GM19395 (cell line): ENCODE measurements around the gene ZSCAN5B.
"Not testable (repeated sequence)": the region's sequence is repeated elsewhere in the genome, so short reads cannot be mapped to it uniquely, and the experiment has no call there.

Source experiments
- ATAC-seq: cut with Tn5 transposase; IDR thresholded peaks from one replicate; pipeline ENCODE4 v1.9.1; 2021; ENCODE audit warnings: mild to moderate bottlenecking, moderate library complexity; ENCODE audit not compliant: unreplicated experiment

Gene ZSCAN5B

GRCh38 chr19:56197646-56198045, at the start of gene ZSCAN5B:
Gene ZSCAN5B (minus strand): TSS chr19:56197783. CDS start chr19:56193052, 4,731 bp downstream.
- not testable (repeated sequence) for ATAC-seq

- ATAC-seq, result not testable (repeated sequence)
Measured at GRCh38 chr19:56245764-56246163, 48.2 kb upstream of the ZSCAN5B start.

GRCh38 chr19:56245121-56245740, 47.6 kb upstream of the ZSCAN5B start:
- no peak for ATAC-seq

- no peak for ATAC-seq
Measured at GRCh38 chr19:56223481-56223880, 25.9 kb upstream of the ZSCAN5B start.

- ATAC-seq, result no peak
Measured at GRCh38 chr19:56222901-56223300, 25.3 kb upstream of the ZSCAN5B start.

GRCh38 chr19:56221851-56222250, 24.3 kb upstream of the ZSCAN5B start:
- no peak for ATAC-seq

- not testable (repeated sequence) for ATAC-seq
Measured at GRCh38 chr19:56221442-56221841, 23.9 kb upstream of the ZSCAN5B start.

- ATAC-seq, result no peak
Measured at GRCh38 chr19:56218961-56219360, 21.4 kb upstream of the ZSCAN5B start.

GRCh38 chr19:56217039-56217949, 19.7 kb upstream of the ZSCAN5B start:
- ATAC-seq, result no peak

- ATAC-seq, result no peak
Measured at GRCh38 chr19:56211718-56212117, 14.1 kb upstream of the ZSCAN5B start.

GRCh38 chr19:56210036-56210435, 12.5 kb upstream of the ZSCAN5B start:
- ATAC-seq, result not testable (repeated sequence)

GRCh38 chr19:56209091-56209490, 11.5 kb upstream of the ZSCAN5B start:
- no peak for ATAC-seq

- ATAC-seq, result not testable (repeated sequence)
Measured at GRCh38 chr19:56207581-56207980, 10.0 kb upstream of the ZSCAN5B start.

- ATAC-seq, result no peak
Measured at GRCh38 chr19:56201973-56202372, 4.4 kb upstream of the ZSCAN5B start, which contains the start of gene ZSCAN5C. Gene ZSCAN5C (plus strand): TSS chr19:56202273. CDS start chr19:56205914, 3,641 bp downstream.

GRCh38 chr19:56199687-56200086, 2.1 kb upstream of the ZSCAN5B start:
- no peak for ATAC-seq

GRCh38 chr19:56193981-56194640, 3.5 kb downstream of the ZSCAN5B start:
- no peak for ATAC-seq

GRCh38 chr19:56191711-56192110, 5.9 kb downstream of the ZSCAN5B start:
- no peak for ATAC-seq

- no peak for ATAC-seq
Measured at GRCh38 chr19:56191115-56191514, 6.5 kb downstream of the ZSCAN5B start.

- ATAC-seq, result no peak
Measured at GRCh38 chr19:56189785-56190184, 7.8 kb downstream of the ZSCAN5B start.

- no peak for ATAC-seq
Measured at GRCh38 chr19:56177564-56178243, 19.9 kb downstream of the ZSCAN5B start.

GRCh38 chr19:56176881-56177280, 20.7 kb downstream of the ZSCAN5B start:
- no peak for ATAC-seq
